Stimulated activated CD8-positive, alpha-beta memory T cell treated with anti-CD3 and anti-CD28 coated beads, Interleukin-15, amount 100 ng/mL, for 4 hours (primary cell): ENCODE measurements around the gene PTPDC1.

Source experiments
- DNase-seq, 2 donors: peaks; one replicate each; pipeline ENCODE4 v3.0.0-alpha.2; 2020; ENCODE audit warnings: low read depth in 2 of 2

The PTPDC1 gene

DNA sequence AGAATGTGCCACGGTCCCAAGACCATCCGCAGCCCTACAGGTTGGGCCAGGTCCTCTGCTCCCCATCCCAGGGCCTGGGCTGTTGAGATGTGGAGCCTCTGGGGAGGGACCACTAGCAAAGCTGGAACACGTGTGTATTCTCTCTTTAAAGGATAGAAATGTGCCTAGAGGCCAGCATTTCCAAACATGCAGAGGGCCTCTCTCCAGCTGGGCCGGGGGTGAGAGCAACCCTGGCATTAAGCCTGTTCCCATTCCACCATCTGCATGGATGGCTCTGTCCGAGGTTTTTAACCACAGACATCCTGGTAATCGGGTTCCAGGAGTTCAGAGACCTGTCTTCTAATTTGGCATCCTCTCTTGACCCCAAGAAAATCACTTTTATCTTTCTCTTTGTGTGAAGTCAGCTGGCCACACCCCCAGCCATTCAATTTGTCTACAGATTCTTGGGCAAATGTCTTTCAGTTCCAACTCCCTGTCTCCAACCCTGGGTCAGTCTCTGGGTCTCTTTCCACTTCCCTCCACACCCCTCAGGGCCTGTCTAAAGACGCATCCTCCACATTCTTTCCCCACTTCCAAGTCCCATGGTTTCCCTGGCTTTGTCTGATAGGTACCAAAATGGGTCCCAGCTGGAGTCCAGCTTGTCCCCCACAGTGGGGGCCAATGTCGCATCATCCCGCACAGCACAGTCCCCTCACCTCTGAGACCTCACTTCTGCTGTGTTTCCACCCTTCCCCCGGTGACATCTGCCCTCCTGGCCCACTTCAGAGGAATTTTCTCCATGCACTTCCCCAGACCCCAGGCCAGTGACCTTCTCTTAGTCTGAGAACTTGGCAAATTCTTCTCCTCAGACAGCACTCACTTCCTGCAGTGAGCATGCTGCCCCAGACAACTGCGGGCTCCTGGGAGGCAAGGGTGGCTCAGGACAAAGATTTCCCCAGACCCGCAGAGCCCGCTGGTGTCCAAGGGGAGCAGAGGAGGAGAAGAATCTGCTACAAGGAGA lies 56.8 kb downstream of the PTPDC1 start:
- DNase-seq, result no peak

- DNase-seq, result no peak
These were observed 58.1 kb downstream of the PTPDC1 start for GRCh38 chr9:94142353-94142752.

DNA sequence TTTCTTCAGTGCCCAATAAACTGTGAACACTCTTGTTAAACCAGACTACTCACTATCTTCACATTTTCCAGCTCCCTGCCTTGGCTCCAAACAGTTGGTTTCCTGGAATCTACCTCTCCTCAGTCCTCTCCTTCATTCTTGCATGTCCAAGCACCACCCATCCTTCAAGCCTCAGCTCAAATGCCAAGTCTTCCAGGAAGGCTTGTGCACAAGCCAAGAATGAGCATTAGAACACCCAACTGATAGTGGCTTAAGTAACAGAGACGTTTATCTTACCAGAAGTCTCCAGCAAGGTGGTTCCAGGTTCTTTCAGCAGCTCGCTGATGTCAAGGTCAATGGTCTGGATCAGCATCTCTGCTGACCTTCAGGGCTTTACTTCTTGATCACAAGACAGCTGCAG lies 60.1 kb downstream of the PTPDC1 start:
- DNase-seq, result no peak

DNA sequence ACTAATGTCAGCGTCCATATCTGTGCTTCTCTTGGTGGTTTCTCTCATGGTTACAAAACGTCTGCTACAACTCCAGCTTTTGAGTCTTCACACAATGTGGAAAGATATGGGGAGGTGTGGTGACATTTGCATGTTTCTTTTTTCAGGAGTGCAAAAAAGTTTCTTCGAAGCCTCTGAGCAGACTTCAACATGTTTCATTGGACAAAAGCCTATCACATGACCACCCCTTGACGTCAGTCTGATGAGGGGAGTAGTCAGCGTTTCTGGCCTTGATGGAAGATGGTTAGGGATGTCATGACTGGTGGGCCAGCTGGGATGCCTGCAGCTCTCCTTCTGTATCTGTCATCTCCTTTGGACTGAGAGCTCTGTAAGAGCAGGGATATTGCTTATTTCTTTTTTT lies 61.4 kb downstream of the PTPDC1 start:
- no peak for DNase-seq

DNA sequence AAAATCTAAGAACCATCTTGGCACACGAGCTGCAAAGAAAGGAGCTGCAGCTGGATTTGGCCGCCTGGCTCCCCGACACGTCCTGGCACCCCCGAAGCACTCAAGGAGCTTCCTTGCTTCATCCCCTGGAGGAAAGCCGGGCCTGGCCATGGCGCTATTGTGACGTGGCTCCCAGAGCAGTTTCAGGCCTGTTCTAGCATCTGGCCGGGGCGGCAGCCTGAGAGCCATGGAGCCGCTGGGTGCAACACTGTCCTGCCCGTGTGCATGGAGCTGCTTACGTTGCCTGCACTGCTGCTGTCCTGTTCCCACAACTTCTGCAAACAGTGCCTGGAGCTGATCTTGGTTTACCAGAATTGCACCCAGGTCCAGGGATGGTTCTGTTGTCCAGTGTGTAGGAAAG lies 63.5 kb downstream of the PTPDC1 start:
- no peak for DNase-seq

- DNase-seq, result no peak
These were observed 64.2 kb downstream of the PTPDC1 start for GRCh38 chr9:94148419-94148818.

GRCh38 chr9:94149696-94150095 lies 65.4 kb downstream of the PTPDC1 start:
- no peak for DNase-seq

DNA sequence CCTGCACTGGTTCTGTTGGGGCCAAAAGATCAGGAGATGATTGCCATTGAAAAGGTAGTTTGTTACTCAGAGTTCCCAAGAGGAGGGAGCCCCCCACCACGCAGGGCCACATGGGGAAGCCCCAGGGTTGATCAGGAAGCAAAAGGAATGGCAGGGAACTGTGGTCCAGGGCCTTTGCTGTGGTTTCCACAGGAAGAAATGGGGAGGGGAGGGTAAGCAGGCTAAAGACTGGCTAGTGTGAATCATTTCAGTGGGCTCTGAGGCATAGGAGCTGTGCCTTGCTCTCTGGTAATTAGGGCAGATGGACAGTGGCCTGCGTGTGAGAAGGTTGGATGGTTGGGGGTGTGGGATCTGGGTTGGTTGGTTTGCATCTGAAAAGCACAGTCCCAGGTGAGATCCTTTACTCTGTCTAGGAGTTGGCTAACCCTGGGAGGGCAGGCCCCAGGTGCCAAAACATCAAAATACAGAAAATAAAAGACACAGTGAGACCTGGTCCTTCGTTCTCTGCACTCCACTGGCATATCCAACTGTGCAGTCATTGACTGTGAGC lies 66.1 kb downstream of the PTPDC1 start:
- no peak for DNase-seq

DNA sequence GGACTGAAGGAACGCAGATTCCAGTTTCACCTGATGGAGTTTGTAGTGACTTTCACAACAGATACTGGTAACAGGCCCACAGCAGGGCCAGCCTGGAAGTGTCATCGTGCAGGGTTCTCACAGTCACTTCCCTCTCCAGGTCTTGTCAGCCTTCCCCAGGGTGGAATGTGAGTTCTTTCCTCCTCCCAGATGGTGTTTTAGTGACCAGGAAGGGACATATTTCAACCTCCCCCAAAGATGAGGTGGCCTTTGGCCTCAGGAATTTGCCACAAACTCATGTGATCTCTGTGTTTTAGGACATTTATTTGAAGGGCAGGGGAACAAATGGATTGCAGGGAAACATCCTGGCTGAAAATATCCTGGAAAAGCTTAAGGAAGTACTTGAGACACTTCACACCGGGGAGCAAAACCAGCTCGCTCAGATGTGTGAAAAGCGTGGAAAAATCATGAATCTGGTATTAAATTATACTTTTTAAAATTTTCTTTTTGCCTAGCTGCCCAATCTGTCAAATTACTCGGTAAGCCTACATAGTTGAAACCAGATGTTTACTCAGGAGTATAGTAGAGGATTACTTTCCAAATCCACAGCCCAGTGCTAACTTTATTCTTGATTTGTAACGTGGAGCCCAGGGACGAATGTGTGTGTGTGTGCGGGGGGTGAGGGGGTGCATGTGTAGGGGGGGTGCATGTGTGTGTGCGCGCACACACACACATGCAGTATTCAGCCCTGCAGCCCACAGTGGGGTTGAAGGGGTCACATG lies 66.8 kb downstream of the PTPDC1 start:
- DNase-seq, result no peak

GRCh38 chr9:94153905-94154304 lies 69.6 kb downstream of the PTPDC1 start:
- no peak for DNase-seq

GRCh38 chr9:94156348-94157049 lies 72.2 kb downstream of the PTPDC1 start:
- DNase-seq, result no peak

DNA sequence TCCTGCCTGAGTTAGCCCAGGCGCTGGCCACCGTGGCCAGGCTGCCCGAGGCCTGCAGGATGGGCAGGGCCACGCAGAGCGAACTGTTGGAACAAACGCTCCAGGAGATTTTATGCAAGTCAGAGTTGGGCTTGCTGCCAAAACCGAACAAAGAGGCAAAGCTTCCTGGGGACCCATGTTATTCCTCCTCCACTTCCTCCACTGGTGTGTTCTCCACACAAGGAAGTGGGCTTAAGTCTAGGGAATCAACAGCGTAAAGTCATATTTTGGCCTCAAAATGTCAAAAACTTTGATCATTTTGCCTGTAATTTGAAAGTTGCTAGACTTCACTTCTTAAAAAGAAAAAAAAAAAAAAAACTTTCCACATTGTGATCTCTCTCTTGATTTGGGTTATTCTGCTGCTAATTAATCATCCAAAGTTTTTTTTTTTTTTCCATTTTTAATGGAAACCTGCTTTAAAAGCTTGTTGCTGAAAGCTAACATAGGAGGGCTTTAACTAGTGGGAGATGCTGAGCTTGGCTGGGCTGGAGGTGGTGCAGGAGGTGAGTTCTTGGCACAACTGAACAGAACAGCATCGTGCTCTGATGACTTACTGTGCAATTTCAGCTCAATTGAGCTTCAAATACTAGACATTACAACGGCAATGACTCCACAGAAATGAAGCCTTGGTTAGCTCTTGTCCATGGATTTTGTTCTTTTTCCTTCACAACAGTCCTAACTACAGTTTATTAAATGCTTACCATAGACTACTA lies 73.0 kb downstream of the PTPDC1 start:
- DNase-seq, result no peak
